H1 (cell line): Measurements from ENCODE around the gene HLA-E. TPM values are rescaled to one million over a fixed set of nuclear protein-coding genes. Genes with fewer than 3 reads are reported as not detected.

ENCODE experiments used
- CTCF ChIA-PET: fragments of 300-600 bp; sonication (Branson Sonifier 250); formaldehyde crosslinking; loops from one replicate; lab custom pipeline; 2021; ENCODE audit not compliant: partially characterized antibody; lab: Charles Lee
- POLR2A ChIA-PET: fragments of 300-600 bp; sonication (Branson Sonifier 250); formaldehyde crosslinking; loops from one replicate; lab custom pipeline; 2021; ENCODE audit warnings: inconsistent platforms; ENCODE audit not compliant: partially characterized antibody; lab: Charles Lee
- DNase-seq, 2 experiments: peaks; one replicate each; pipeline versions ENCODE4 v3.0.0 to v3.0.0-alpha.2; 2010 to 2022; ENCODE audit warnings: low spot score in 2 of 2, low read depth in 1 of 2, mixed read lengths in 1 of 2
- FAIRE-seq: peaks from 2 replicates; lab custom pipeline; 2011; peaks lifted over from hg19 to GRCh38; lab: Jason Lieb, UNC
- H2AFZ ChIP-seq: 2 replicates; pipeline ENCODE4 v1.8.1; 2012; ENCODE audit warnings: low read length, inconsistent platforms
- H2AK5ac ChIP-seq: 2 replicates; pipeline ENCODE4 v1.6.1; 2013; ENCODE audit warnings: low read depth, low read length
- H2BK120ac ChIP-seq: replicated peaks from 2 replicates; pipeline ENCODE3; 2013; ENCODE audit warnings: low read depth, low read length, inconsistent platforms
- H2BK12ac ChIP-seq: 2 replicates; pipeline ENCODE4 v1.6.1; 2013; ENCODE audit warnings: low read depth, low read length
- H2BK15ac ChIP-seq: 2 replicates; pipeline ENCODE4 v1.6.1; 2013; ENCODE audit warnings: low read length
- H2BK20ac ChIP-seq: 2 replicates; pipeline ENCODE4 v1.6.1; 2013; ENCODE audit warnings: low read length
- H2BK5ac ChIP-seq: 2 replicates; pipeline ENCODE4 v1.6.1; 2013; ENCODE audit warnings: low read depth, low read length
- H3K14ac ChIP-seq: 2 replicates; pipeline ENCODE4 v1.6.1; 2013; ENCODE audit warnings: inconsistent platforms; ENCODE audit not compliant: insufficient read length
- H3K18ac ChIP-seq: 2 replicates; pipeline ENCODE4 v1.6.1; 2013; ENCODE audit warnings: low read length; ENCODE audit errors: extremely low read depth
- H3K23ac ChIP-seq: 2 replicates; pipeline ENCODE4 v1.6.1; 2013; ENCODE audit warnings: inconsistent platforms; ENCODE audit not compliant: insufficient read length
- H3K23me2 ChIP-seq: 2 replicates; pipeline ENCODE4 v1.6.1; 2013; ENCODE audit warnings: low read depth, low read length
- H3K27ac ChIP-seq: 2 replicates; pipeline ENCODE4 v1.6.1; 2011; ENCODE audit warnings: low read depth, low read length, inconsistent platforms
- H3K27me3 ChIP-seq, 4 experiments: replicated peaks in 1 of 4; 1 replicate in 1 of 4; 2 replicates in 3 of 4; pipeline versions ENCODE4 v1.6.1 to v1.8.1; 2011 to 2013; ENCODE audit warnings: low read length in 3 of 4, mild to moderate bottlenecking in 3 of 4, inconsistent platforms in 2 of 4, mixed read lengths in 2 of 4, moderate library complexity in 1 of 4; ENCODE audit not compliant: control insufficient read depth in 3 of 4, insufficient read depth in 3 of 4; ENCODE audit errors: extremely low read depth in 1 of 4
- H3K36me3 ChIP-seq, 4 experiments: 2 replicates each; pipeline versions ENCODE4 v1.6.1 to v1.8.1; 2011 to 2013; ENCODE audit warnings: mild to moderate bottlenecking in 4 of 4, low read length in 3 of 4, moderate library complexity in 2 of 4, control low read depth in 1 of 4, inconsistent platforms in 1 of 4; ENCODE audit not compliant: insufficient read depth in 4 of 4, control insufficient read depth in 2 of 4
- H3K4ac ChIP-seq: replicated peaks from 2 replicates; pipeline ENCODE3; 2013; ENCODE audit warnings: low read length, low read depth, mixed read lengths, inconsistent platforms; ENCODE audit not compliant: insufficient read length
- H3K4me1 ChIP-seq, 4 experiments: replicated peaks in 1 of 4; 1 replicate in 1 of 4; 2 replicates in 3 of 4; pipeline versions ENCODE4 v1.6.1 to v1.8.1; 2011 to 2013; ENCODE audit warnings: low read length in 3 of 4, inconsistent platforms in 2 of 4, mixed read lengths in 1 of 4; ENCODE audit not compliant: insufficient read depth in 4 of 4, control insufficient read depth in 3 of 4
- H3K4me2 ChIP-seq, 2 experiments: 2 replicates each; pipeline versions ENCODE4 v1.6.1 to v1.8.1; 2011 to 2013; ENCODE audit warnings: low read depth in 2 of 2, low read length in 2 of 2, control low read depth in 1 of 2, inconsistent platforms in 1 of 2, mild to moderate bottlenecking in 1 of 2; ENCODE audit not compliant: insufficient read depth in 1 of 2
- H3K4me3 ChIP-seq, 4 experiments: fragments of 200-600, 300-600 bp in 1 of 4; sonication (generic), shearing (Covaris generic), sonication (Bioruptor Twin) in 1 of 4; 2 replicates each; pipeline versions ENCODE4 v1.5.1 to v1.8.1; 2011 to 2016; ENCODE audit warnings: low read length in 4 of 4, low read depth in 3 of 4, control low read depth in 2 of 4, inconsistent platforms in 2 of 4, mild to moderate bottlenecking in 2 of 4, mixed read lengths in 1 of 4, moderate library complexity in 1 of 4; ENCODE audit not compliant: insufficient read depth in 2 of 4; ENCODE audit errors: extremely low read depth in 1 of 4
- H3K56ac ChIP-seq: replicated peaks from 2 replicates; pipeline ENCODE3; 2013; ENCODE audit warnings: low read depth, mild to moderate bottlenecking, mixed read lengths, low read length, inconsistent platforms; ENCODE audit not compliant: insufficient read length
- H3K79me1 ChIP-seq: 2 replicates; pipeline ENCODE4 v1.6.1; 2013; ENCODE audit warnings: low read depth, low read length, control low read depth
- H3K79me2 ChIP-seq, 2 experiments: 2 replicates each; pipeline versions ENCODE4 v1.6.1 to v1.8.1; 2012 to 2013; ENCODE audit warnings: low read length in 2 of 2, mild to moderate bottlenecking in 2 of 2, inconsistent platforms in 1 of 2; ENCODE audit not compliant: insufficient read depth in 2 of 2, control insufficient read depth in 1 of 2
- H3K9ac ChIP-seq, 4 experiments: replicated peaks in 1 of 4; 1 replicate in 1 of 4; 2 replicates in 3 of 4; pipeline versions ENCODE4 v1.6.1 to v1.8.1; 2011 to 2013; ENCODE audit warnings: low read depth in 3 of 4, low read length in 3 of 4, control low read depth in 2 of 4, mild to moderate bottlenecking in 2 of 4, moderate library complexity in 2 of 4, inconsistent platforms in 1 of 4; ENCODE audit errors: extremely low read depth in 1 of 4
- H3K9me3 ChIP-seq, 2 experiments: 2 replicates each; pipeline versions ENCODE4 v1.6.1 to v1.8.1; 2012 to 2013; ENCODE audit warnings: mild to moderate bottlenecking in 2 of 2, moderate library complexity in 2 of 2, control low read depth in 1 of 2, inconsistent platforms in 1 of 2, low read depth in 1 of 2, low read length in 1 of 2, mixed read lengths in 1 of 2; ENCODE audit not compliant: insufficient read depth in 2 of 2
- H4K20me1 ChIP-seq, 2 experiments: replicated peaks in 1 of 2; 2 replicates each; pipeline versions ENCODE3 to v1.8.1; 2011 to 2013; ENCODE audit warnings: inconsistent platforms in 2 of 2, low read length in 2 of 2, mild to moderate bottlenecking in 1 of 2; ENCODE audit not compliant: insufficient read depth in 2 of 2, control insufficient read depth in 1 of 2
- H4K5ac ChIP-seq: 2 replicates; pipeline ENCODE4 v1.6.1; 2013; ENCODE audit warnings: low read length, low read depth, mixed read lengths, inconsistent platforms; ENCODE audit not compliant: insufficient read length
- H4K8ac ChIP-seq: 2 replicates; pipeline ENCODE4 v1.8.0; 2013; ENCODE audit warnings: mild to moderate bottlenecking, moderate library complexity, low read length, inconsistent platforms; ENCODE audit not compliant: insufficient read depth; ENCODE audit errors: extremely low read depth
- H4K91ac ChIP-seq: replicated peaks from 2 replicates; pipeline ENCODE3; 2013; ENCODE audit warnings: low read length, mixed read lengths, inconsistent platforms; ENCODE audit not compliant: insufficient read length
- ASH2L ChIP-seq: fragments of 200-600, 300-600 bp; sonication (generic); IDR thresholded peaks from one replicate; pipeline ENCODE4 v1.7.1; 2017; ENCODE audit warnings: low read length
- BRCA1 ChIP-seq: IDR thresholded peaks from 2 replicates; pipeline ENCODE4 v1.6.1; 2012; ENCODE audit warnings: low read depth, low read length, improper control_type of control experiment
- CHD2 ChIP-seq: IDR thresholded peaks from 2 replicates; pipeline ENCODE4 v1.6.1; 2012; ENCODE audit warnings: low read length, improper control_type of control experiment
- CREB1 ChIP-seq: IDR thresholded peaks from 2 replicates; pipeline ENCODE4 v1.6.1; 2012; ENCODE audit warnings: inconsistent platforms
- GABPA ChIP-seq: IDR thresholded peaks from 2 replicates; pipeline ENCODE4 v1.6.1; 2011; ENCODE audit warnings: mild to moderate bottlenecking, low read length, moderate library complexity, borderline replicate concordance; ENCODE audit not compliant: insufficient read depth
- KDM1A ChIP-seq: fragments of 200-600, 300-600 bp; sonication (generic); IDR thresholded peaks from 2 replicates; pipeline ENCODE4 v1.7.1; 2016; ENCODE audit warnings: mild to moderate bottlenecking, low read length, borderline replicate concordance
- KDM4A ChIP-seq: IDR thresholded peaks from one replicate; pipeline ENCODE4 v1.7.1; 2012; ENCODE audit warnings: low read depth, mild to moderate bottlenecking, moderate library complexity, low read length, inconsistent platforms; ENCODE audit not compliant: severe bottlenecking
- NRF1 ChIP-seq: IDR thresholded peaks from 2 replicates; pipeline ENCODE4 v1.6.1; 2011; ENCODE audit warnings: mild to moderate bottlenecking, low read depth, low read length, improper control_type of control experiment
- POU5F1 ChIP-seq: IDR thresholded peaks from 2 replicates; pipeline ENCODE4 v1.6.1; 2011; ENCODE audit warnings: low read depth, mild to moderate bottlenecking, low read length, moderate library complexity
- RXRA ChIP-seq: IDR thresholded peaks from 2 replicates; pipeline ENCODE4 v1.6.1; 2011; ENCODE audit warnings: low read depth, mild to moderate bottlenecking, low read length, moderate library complexity; ENCODE audit not compliant: insufficient read depth
- SAP30 ChIP-seq: fragments of 300-600 bp; sonication (generic); IDR thresholded peaks from 2 replicates; pipeline ENCODE4 v1.7.1; 2012; ENCODE audit warnings: low read length, moderate library complexity, mild to moderate bottlenecking, inconsistent platforms; ENCODE audit not compliant: insufficient read depth, insufficient replicate concordance
- SIN3A ChIP-seq, 2 experiments: IDR thresholded peaks in 1 of 2; conservative IDR thresholded peaks in 1 of 2; 2 replicates each; pipeline ENCODE4 v1.6.1; 2011 to 2012; ENCODE audit warnings: low read length in 2 of 2, improper control_type of control experiment in 1 of 2, low read depth in 1 of 2, mild to moderate bottlenecking in 1 of 2
- SIRT6 ChIP-seq: IDR thresholded peaks from one replicate; pipeline ENCODE4 v1.7.1; 2012; ENCODE audit warnings: low read length, inconsistent platforms
- SIX5 ChIP-seq: IDR thresholded peaks from 2 replicates; pipeline ENCODE4 v1.6.1; 2011; ENCODE audit warnings: mild to moderate bottlenecking, low read depth, low read length
- SP4 ChIP-seq: IDR thresholded peaks from 2 replicates; pipeline ENCODE4 v1.6.1; 2012; ENCODE audit warnings: low read length, inconsistent platforms
- YY1 ChIP-seq: IDR thresholded peaks from 2 replicates; pipeline ENCODE4 v1.6.1; 2011; ENCODE audit warnings: low read depth, mild to moderate bottlenecking, low read length
- WGBS, 2 experiments: shearing (Covaris generic) in 1 of 2; methylation state at CpG; one replicate each; pipeline versions ENCODE4 v1.1.6 to v1.1.7; 2013 to 2015; ENCODE audit warnings: low lambda C conversion rate in 2 of 2, mixed read lengths in 2 of 2, inconsistent platforms in 1 of 2, low coverage in 1 of 2, missing lambda C conversion rate in 1 of 2; ENCODE audit not compliant: insufficient replicate concordance in 2 of 2, insufficient coverage in 1 of 2, insufficient read length in 1 of 2; ENCODE audit errors: extremely low coverage in 1 of 2, missing lambda C conversion rate in 1 of 2; 5-methylcytosine and 5-hydroxymethylcytosine counted together
- polyA plus RNA-seq, 7 experiments: library from polyadenylated mRNA; depleted of rRNA in 3 of 7; stranded (reverse) in 5 of 7; unstranded in 2 of 7; fragments of >200 nt in 5 of 7; fragments of 200-250 nt in 2 of 7; gene quantifications; 1 replicate in 5 of 7; 2 replicates in 1 of 7; 4 replicates in 1 of 7; pipeline versions ENCODE4 v1.2.1 to v1.2.3, GENCODE V29; 2011 to 2013; ENCODE audit warnings: missing spikeins in 2 of 7, mixed read lengths in 2 of 7
- total RNA-seq: library from RNA; stranded (reverse); fragmentation: NEBNext Ultra II Directional; extraction: Animal tissue kit (Norgen Biotek cat#: 25700); gene quantifications from 2 replicates; pipeline ENCODE4 v1.2.1, GENCODE V29; 2021

The HLA-E gene
- total and polyA plus RNA-seq, 2 of the 8 experiments (the other 6 are each of a cell fraction or from before 2014, with no cell fraction given) = 20.2 to 28.0 TPM

- H3K9me3 ChIP-seq = no peaks in the 10 kb centered on the region
- H2BK15ac ChIP-seq = no peak overlapping the region
- no peak overlapping the region for H4K91ac ChIP-seq
- no peak overlapping the region for H2BK12ac ChIP-seq
- H3K4me2 ChIP-seq = no peak overlapping the region
- WGBS, 2 experiments = 67% methylated on average over 1 of the region's 1 CpG; no CpG with 5 or more reads in 1 of the 2 experiments
- no peak overlapping the region for H4K5ac ChIP-seq
- H3K79me2 ChIP-seq = no peaks in the 10 kb centered on the region
- H3K4me3 ChIP-seq = no peak overlapping the region
- no peak overlapping the region for H2AK5ac ChIP-seq
- H3K4ac ChIP-seq = no peak overlapping the region
- POLR2A ChIA-PET = no interaction called here
- no peak overlapping the region for H3K27ac ChIP-seq
- no peaks in the 10 kb centered on the region for H3K79me1 ChIP-seq
- no peak overlapping the region for H2BK20ac ChIP-seq
- no peaks in the 10 kb centered on the region for H3K36me3 ChIP-seq
- H3K9ac ChIP-seq = no peak overlapping the region
- no peak for DNase-seq
- H4K20me1 ChIP-seq = peaks cover 0 to 2% of the 10 kb centered on the region in 2 experiments
- H3K56ac ChIP-seq = no peak overlapping the region
- H3K4me1 ChIP-seq = no peaks in the 10 kb centered on the region
- peaks cover 13 to 48% (median 36%) of the 10 kb centered on the region in 4 experiments for H3K27me3 ChIP-seq
- H2BK5ac ChIP-seq = no peak overlapping the region
- no peaks in the 10 kb centered on the region; the same call in 1 of the 2 replicates for H3K23me2 ChIP-seq
- FAIRE-seq = no peak
- no peak overlapping the region for H3K23ac ChIP-seq
- H3K18ac ChIP-seq = no peak overlapping the region
- no peak overlapping the region for H2AFZ ChIP-seq
- no peak overlapping the region for H4K8ac ChIP-seq
- CTCF ChIA-PET = interaction anchor here (0.6 to 1.3 kb wide), 3 partner anchors 16 to 73 kb away, joined by 3 to 6 read pairs (median 3); no protein-coding TSS in a partner anchor
- no peak overlapping the region for H2BK120ac ChIP-seq
- no peak overlapping the region for H3K14ac ChIP-seq
- no peak for TF ChIP-seq ASH2L
- no peak for TF ChIP-seq SIX5
- no peak for TF ChIP-seq BRCA1
- TF ChIP-seq RXRA = no peak
- TF ChIP-seq KDM1A = no peak
- TF ChIP-seq POU5F1 = no peak
- no peak for TF ChIP-seq SP4
- no peak for TF ChIP-seq NRF1
- TF ChIP-seq KDM4A = no peak
- no peak for TF ChIP-seq YY1
- no peak for TF ChIP-seq CREB1
- no peak for TF ChIP-seq GABPA
- TF ChIP-seq SAP30 = no peak
- no peak for TF ChIP-seq SIRT6
- TF ChIP-seq CHD2 = no peak
- TF ChIP-seq SIN3A (conservative IDR thresholded peaks at IDR 0.05 in 1 of 2, IDR thresholded peaks at IDR 0.05 in 1 of 2; ENCODE audit: low read depth in 1 of 2, low read length in 2 of 2) = no peak
Observed at GRCh38 chr6:30459145-30459544, 30.2 kb upstream of the HLA-E start.
